ENCODE measurements around the gene TMEM167B.
"Not testable (repeated sequence)": the region's sequence is repeated elsewhere in the genome, so short reads cannot be mapped to it uniquely, and the experiment has no call there.

The TMEM167B gene

DNA sequence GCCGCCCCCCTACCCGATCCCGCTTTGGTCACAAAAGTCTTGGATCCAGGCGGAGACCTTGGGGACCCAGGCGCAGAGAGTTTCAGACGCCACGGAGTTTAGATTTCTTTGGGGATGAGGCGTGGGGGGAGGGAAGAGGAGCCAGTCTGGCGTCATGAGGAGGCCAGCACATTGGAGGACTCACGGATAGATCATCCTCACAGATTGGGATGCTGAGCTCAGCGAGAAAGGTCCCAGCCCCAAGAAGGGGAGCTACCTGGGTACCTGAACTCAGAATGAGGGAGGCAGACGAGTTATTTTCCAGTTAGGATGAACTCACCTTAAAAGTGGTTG is 23.7 kb downstream of the TMEM167B start:
- DNase-seq, result no peak

DNA sequence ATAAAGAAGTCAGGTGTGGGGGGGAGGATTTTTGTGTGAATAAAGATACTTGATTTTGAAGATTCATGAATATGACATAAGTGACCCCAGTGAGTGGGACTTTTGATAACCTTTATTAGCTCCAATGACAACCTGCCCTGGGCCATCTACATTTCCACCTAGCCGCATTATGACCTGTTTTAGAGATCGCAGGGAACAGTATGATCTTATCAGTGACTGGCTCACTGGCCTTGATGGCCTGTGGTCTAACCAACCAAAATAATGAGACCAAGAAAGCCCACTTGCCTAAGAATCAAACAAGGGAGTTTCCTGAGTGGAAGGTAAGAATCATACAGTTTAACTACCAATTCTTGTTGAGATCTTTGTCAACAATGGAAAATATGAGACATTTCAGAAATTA is 25.1 kb downstream of the TMEM167B start:
- no peak for DNase-seq

DNA sequence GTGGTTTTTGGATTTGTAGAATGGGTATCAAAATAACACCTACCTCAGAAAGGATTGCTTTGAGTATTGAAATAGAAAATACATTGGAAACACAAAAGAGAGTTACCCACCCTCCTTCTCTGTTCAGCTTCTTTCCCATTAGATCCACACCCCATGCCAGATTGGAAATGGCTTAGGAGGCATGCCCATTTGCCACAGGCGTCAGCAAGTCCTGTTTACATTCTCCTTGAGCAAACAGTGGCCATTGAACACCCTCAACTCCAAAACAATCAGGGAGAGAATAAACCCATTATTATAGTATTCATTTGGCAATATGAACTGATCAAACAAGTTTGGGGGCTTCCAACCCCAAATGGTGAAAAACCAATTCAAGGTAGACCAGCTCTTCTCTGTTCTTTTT is 25.7 kb downstream of the TMEM167B start:
- no peak for DNase-seq

DNA sequence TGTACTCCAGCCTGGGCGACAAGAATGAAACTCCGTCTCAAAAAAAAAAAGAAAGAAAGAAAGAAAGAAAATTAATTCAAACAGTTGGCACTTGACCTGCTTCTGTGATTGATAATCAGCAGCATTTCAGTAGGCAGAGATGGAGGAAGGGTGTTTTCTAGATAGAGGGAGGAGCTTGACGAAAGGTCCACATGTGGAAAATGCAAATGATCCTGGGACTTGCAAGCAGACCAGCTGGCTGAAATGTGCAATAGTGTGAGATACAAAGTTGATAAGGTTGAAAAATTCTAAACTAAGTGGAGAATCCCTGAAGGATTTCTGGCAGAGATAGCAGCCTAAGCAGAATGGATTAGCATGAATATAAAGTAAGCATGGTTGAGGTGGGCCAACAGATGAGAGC is 27.5 kb downstream of the TMEM167B start:
- no peak for DNase-seq

DNA sequence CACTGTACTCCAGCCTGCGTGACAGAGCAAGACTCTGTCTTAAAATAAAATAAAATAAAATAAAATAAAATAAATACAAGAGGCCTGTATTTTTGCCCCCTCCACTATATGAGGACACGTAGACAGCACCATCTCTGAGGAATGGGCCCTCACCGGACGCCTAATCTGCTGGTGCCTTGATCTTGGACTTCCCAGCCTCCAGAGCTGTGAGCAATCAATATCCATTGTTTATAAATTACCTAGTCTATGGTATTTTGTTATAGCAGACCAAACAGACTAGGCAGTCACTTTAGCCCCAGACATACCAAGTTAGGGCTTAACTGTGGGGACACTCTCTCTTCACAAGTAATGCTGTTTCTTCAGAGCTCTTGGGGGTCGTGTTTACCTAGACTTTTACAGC is 29.8 kb downstream of the TMEM167B start:
- DNase-seq, result no peak

DNA sequence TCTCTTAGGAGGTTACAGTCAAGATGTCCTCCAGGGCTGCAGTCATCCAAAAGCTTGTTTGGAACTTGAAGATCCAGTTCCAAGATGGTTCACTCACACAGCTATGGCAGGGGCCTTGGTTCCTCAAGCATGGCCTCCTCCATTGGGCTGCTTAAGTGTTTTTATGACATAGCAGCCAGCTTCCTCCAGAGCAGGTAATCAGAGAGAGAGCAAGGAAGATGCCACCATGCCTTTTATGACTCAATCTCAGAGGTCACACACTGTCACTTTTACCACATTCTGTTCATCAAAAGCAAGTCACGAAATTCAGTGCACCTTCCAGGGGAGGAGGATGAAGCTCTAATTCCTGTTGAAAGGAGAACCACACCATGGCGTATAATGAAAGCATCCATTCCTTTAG is 40.5 kb downstream of the TMEM167B start:
- DNase-seq, result no peak

DNA sequence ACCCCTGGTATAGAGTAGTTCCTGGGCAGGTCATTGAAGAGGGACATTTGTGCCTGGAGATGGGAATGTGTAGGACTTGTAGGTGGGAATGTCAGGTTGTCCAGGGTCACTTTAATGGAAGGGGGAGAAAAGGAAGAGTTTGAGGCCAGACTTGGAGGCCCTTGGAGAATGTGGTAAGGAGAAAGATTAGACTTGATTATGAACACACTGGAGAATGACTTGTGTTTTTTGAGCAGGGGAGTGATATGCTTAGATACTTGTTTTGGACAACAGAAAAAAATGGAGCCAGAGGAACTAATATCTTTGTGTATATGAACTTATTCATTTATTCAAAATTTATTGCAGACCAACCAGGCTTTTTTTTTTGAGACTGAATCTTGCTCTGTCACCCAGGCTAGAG is 41.2 kb downstream of the TMEM167B start:
- no peak for DNase-seq

DNA sequence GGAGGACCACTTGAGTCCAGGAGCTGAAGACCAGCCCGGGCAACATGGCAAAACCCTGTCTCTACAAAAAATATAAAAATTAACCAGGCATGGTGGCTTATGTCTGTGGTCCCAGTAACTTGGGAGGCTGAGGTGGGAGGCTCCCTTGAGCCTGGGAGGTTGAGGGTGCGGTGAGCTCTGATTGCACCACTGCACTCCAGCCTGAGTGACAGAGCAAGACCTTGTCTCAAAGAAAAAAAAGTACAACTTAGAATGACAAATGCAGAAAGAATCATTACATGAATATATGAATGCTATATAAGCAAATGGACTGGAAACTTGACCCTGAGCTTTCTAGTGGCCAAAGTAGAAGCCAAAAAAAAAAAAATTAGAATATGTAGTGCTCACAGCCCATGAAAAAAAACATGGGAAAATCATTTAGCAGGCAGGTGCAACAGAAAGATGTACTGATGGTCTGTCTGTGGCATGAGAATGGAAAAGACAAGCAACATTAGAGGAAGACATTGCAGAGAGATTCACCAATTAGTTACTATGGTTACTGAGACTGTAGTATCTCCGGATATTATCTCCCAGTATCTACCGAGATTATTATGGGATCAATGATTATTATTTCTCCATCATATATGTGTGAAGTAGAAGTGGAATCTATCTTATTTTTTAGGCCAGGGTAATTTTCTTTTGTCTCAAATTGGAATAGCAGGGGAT is 42.6 kb downstream of the TMEM167B start:
- DNase-seq, result no peak

DNA sequence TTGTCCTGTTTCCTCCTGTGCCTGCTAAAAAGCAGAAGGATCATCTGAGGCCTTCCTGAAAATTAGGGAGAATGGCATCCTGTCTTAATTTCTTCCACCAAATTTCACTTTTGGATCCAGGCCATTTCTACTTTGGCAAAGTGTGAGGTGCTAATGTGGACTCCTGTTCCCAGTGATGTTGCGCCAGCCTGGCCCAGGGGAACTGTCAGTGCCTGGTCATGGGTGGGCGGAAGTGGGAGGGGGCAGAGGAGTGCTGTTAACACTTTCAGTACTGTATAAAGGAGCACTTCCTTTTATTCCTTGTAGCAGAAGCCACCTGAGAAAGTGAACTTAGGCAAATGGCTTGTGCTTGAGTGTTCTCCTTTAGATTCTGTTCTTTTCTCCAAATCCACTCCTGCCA is 43.3 kb downstream of the TMEM167B start:
- DNase-seq, result peak; percentile 46

DNA sequence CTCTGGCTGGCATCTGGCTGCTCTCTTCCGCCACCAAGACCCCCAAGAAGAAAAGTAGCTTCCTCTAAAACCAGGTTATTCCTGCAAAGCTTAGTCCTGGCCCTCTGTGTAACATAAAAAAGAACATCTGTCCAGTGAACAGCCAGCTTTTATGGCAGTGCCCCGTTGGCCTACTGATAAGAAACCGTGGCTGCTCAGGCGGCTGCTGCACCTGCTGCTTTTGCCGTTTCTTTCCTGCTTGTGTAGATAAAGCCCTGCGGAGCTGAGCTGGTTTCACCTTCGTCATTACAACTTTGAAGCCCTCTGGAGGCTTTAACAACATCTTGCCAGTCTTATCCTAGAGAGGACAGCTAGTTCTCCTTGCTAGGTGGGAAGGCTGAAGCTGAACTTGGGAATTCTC is 43.9 kb downstream of the TMEM167B start:
- DNase-seq, result no peak

DNA sequence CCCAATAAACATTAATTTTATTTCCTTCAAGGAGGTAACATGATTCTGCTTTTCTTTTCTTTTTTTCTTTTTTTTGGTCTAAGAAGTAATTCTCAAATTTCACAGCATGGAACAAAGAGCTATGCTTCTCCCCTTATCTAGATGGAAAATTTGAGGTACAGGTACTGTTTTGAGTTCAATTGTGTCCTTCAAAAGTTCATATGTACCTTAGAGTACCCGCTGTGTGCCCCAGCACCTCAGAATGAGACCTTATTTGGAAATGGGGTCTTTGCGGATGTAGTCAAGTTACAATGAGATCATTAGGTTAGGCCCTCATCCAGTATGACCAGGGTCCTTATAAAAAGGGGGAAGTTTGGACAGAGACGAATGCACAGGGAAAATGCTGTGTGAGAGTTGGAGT is 45.4 kb downstream of the TMEM167B start:
- DNase-seq, result no peak

DNA sequence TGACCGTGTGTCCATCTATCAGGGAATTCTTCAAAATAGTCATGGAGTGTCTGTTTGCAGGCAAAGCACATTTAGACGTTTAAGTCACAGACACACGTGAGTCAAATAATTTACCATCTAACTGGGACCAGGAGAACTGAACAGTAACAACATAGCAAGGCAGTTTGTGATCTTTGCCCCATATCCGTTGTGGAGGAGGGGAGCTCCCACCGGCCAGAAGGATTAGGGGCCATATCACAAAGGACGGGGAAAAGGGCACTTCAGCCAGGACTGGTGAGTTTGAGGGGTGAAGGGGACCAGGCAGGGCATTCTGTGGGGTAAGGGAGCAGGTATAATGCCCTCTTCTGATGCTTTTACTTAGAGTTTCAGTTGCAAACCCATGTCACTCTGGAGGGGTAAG is 46.2 kb downstream of the TMEM167B start:
- DNase-seq, result no peak

DNA sequence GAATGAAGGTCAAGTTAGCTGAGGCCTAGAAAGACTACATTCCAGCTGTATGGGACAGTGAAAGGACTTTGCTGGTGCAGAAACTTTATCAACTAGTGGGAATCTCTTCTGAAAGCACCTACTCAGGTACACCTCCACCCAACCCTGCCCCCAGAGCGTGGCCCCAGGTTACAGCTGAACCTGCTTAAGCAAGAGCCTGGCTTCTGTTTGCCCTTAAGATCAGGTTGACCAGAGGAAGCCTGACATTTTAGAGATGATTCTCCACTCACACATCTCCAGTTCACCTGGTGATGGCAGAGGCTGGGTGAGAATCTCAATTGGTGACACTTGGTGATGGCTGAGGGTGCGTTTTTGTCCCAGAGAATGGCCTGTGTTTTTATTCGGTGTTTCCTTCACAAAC is 47.4 kb downstream of the TMEM167B start:
- DNase-seq, result no peak

DNA sequence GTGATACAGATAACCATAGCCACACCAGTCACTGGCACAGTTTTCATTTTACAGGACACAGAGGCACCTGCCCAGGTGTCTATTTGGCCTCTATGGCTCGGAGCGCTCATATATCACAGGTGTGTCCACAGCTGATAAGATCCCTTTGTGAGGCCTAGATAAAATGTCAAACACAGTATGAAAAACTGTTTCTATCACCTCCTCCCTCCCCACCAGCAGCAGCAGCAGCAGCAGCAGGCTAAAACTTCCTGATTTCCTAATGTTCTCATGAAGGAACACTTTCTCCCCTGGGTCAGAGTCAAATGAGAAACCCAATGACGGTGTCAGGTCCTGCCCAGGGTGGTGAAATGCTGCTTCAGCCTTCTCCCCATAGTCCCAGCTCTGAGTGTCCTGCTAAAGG is 47.8 kb downstream of the TMEM167B start:
- DNase-seq, result no peak

DNA sequence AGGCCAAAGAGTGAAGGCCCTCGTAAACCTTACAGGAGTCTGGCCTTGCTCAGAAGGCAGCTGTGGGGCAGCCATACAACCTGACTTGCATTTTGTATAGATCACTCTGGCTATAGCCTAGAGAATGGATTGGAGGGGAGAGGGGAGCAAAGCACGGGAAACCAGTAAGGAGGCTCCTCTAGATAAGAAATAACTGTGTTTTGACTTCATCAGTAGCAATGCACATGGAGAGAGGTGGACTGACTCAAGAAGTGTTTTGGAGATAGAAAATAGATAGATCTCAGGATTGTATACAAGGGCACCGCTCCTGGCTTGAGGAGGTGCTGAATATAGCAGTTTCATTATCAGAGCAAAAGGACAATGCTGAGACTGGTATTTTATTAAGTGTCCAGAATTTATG is 49.8 kb downstream of the TMEM167B start:
- no peak for DNase-seq

DNA sequence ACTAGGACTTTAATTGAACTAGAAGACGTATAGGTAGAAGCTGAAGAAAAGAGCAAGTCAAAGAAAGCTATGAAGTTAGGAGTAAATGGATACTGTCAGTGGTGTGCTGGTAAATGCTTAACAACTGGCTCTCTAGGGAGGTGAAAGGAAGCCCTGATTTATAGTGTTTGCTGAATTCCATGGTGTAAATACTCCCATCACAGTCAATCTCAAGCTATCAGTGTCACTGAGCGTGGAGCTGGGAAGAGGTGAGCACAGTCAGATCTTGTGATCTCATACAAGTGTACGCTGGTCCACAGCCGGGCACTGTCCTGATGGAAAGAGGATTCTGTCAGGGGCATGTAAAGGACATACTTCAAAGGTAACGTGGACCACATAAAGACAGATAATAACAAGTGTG is 51.7 kb downstream of the TMEM167B start:
- DNase-seq, result no peak

DNA sequence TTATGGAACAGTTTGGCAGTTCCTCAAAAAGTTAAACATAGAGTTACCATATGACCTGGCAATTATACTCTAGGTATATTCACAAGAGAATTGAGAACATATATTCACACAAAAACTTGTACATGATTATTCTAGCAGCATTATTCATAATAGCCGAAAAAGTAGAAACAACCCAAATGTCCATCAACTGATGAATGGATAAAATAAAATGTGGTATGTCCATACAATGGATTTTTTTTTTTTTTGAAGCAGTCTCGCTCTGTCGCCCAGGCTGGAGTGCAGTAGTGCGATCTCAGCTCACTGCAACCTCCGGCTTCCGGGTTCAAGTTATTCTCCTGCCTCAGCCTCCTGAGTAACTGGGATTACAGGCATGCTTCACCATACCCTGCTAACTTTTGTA is 52.2 kb downstream of the TMEM167B start:
- DNase-seq, result not testable (repeated sequence)
